HCT116 (cell line): Measurements from ENCODE around the gene PPM1M. TPM values are rescaled to one million over a fixed set of nuclear protein-coding genes. Genes with fewer than 3 reads are reported as not detected.

Experiments
- ATAC-seq: fragments of 200-7000 bp; cut with Tn5 transposase; 2 replicates; pipeline ENCODE4 v1.9.1; 2020; ENCODE audit warnings: mild to moderate bottlenecking, moderate library complexity
- BruUV-seq: library from RNA; stranded (reverse); fragments of 400-500 nt; replicated peaks from 2 replicates; lab custom pipeline; 2021; lab: Mats Ljungman, UMichigan
- CTCF ChIA-PET: fragments of 300-600 bp; sonication (Branson Sonifier 250); formaldehyde crosslinking; loops from one replicate; lab custom pipeline; 2021; ENCODE audit warnings: antibody characterized with exemption; lab: Charles Lee
- POLR2A ChIA-PET: fragments of 300-600, 350-600 bp; sonication (Branson Sonifier 250); formaldehyde crosslinking; loops from one replicate; lab custom pipeline; 2021; ENCODE audit warnings: antibody characterized with exemption; lab: Charles Lee
- RAD21 ChIA-PET, 2 experiments: fragments of 300-600 bp; sonication (Branson Sonifier 250); formaldehyde crosslinking; loops; one replicate each; lab custom pipeline; 2023; ENCODE audit warnings: low total read pairs in 2 of 2; ENCODE audit not compliant: uncharacterized antibody in 2 of 2, unreplicated experiment in 2 of 2, low non-redundant PET in 1 of 2; lab: Charles Lee
- DNase-seq: peaks from one replicate; pipeline ENCODE4 v3.0.0-alpha.2; 2010; ENCODE audit warnings: low read depth, low spot score
- H2AFZ ChIP-seq: fragments of 200-600 bp; shearing (Covaris generic), sonication (generic); 2 replicates; pipeline ENCODE4 v1.6.1; 2017; ENCODE audit warnings: low read depth, mixed run types, mixed read lengths, antibody characterized with exemption, low read length; ENCODE audit not compliant: poor library complexity, severe bottlenecking
- H3K27ac ChIP-seq: 2 replicates; pipeline ENCODE4 v1.5.1; 2012; ENCODE audit warnings: low read depth, low read length
- H3K27me3 ChIP-seq: fragments of 200-600 bp; sonication (generic); 2 replicates; pipeline ENCODE4 v1.6.1; 2016; ENCODE audit warnings: mixed run types, low read length, mixed read lengths; ENCODE audit not compliant: insufficient read depth
- H3K36me3 ChIP-seq, 2 experiments: fragments of 200-500 bp in 1 of 2; fragments of 200-600 bp in 1 of 2; sonication (Bioruptor generic) in 1 of 2; sonication (generic) in 1 of 2; 2 replicates each; pipeline versions ENCODE4 v1.5.1 to v1.6.1; 2014 to 2016; ENCODE audit warnings: low read length in 2 of 2, inconsistent platforms in 1 of 2, mixed read lengths in 1 of 2, mixed run types in 1 of 2; ENCODE audit not compliant: insufficient read depth in 2 of 2, control insufficient read depth in 1 of 2
- H3K4me1 ChIP-seq, 2 experiments: fragments of 200-600 bp in 1 of 2; sonication (generic) in 1 of 2; 2 replicates each; pipeline versions ENCODE4 v1.5.1 to v1.6.1; 2012 to 2017; ENCODE audit warnings: low read length in 2 of 2, inconsistent platforms in 1 of 2, mild to moderate bottlenecking in 1 of 2, mixed read lengths in 1 of 2, mixed run types in 1 of 2, moderate library complexity in 1 of 2; ENCODE audit not compliant: insufficient read depth in 2 of 2, control insufficient read depth in 1 of 2
- H3K4me2 ChIP-seq: fragments of 200-600 bp; sonication (generic); 2 replicates; pipeline ENCODE4 v1.6.1; 2017; ENCODE audit warnings: mixed run types, low read length, mixed read lengths
- H3K4me3 ChIP-seq, 2 experiments: fragments of 200-600 bp in 1 of 2; sonication (generic) in 1 of 2; replicated peaks in 1 of 2; 2 replicates each; pipeline ENCODE4 v1.5.1; 2011 to 2016; ENCODE audit warnings: low read length in 2 of 2, control low read depth in 1 of 2, low read depth in 1 of 2, mild to moderate bottlenecking in 1 of 2, mixed read lengths in 1 of 2, mixed run types in 1 of 2
- H3K79me2 ChIP-seq: fragments of 200-600 bp; sonication (generic); 2 replicates; pipeline ENCODE4 v1.6.1; 2017; ENCODE audit warnings: mild to moderate bottlenecking, mixed run types, low read length, moderate library complexity, mixed read lengths; ENCODE audit not compliant: insufficient read depth
- H3K9ac ChIP-seq: fragments of 200-600 bp; sonication (generic); 2 replicates; pipeline ENCODE4 v1.6.1; 2016; ENCODE audit warnings: low read length, mixed read lengths
- H3K9me2 ChIP-seq: fragments of 200-600 bp; sonication (generic), shearing (Covaris generic); 2 replicates; pipeline ENCODE4 v1.6.1; 2017; ENCODE audit warnings: mixed run types, mild to moderate bottlenecking, moderate library complexity; ENCODE audit not compliant: insufficient read depth
- H3K9me3 ChIP-seq, 2 experiments: fragments of 200-500 bp in 1 of 2; fragments of 200-600 bp in 1 of 2; sonication (Bioruptor generic) in 1 of 2; sonication (generic) in 1 of 2; 2 replicates each; pipeline ENCODE4 v1.6.1; 2014 to 2017; ENCODE audit warnings: low read length in 2 of 2, mixed read lengths in 2 of 2, inconsistent platforms in 1 of 2, low read depth in 1 of 2, mild to moderate bottlenecking in 1 of 2, mixed run types in 1 of 2, moderate library complexity in 1 of 2; ENCODE audit not compliant: control insufficient read depth in 1 of 2, insufficient read depth in 1 of 2
- H4K20me1 ChIP-seq: fragments of 200-600 bp; sonication (generic), shearing (Covaris generic); 2 replicates; pipeline ENCODE4 v1.6.1; 2017; ENCODE audit warnings: mixed run types, mild to moderate bottlenecking, moderate library complexity; ENCODE audit not compliant: insufficient read depth
- CBX3 ChIP-seq: IDR thresholded peaks from 2 replicates; pipeline ENCODE4 v1.6.1; 2012; ENCODE audit warnings: low read depth
- CEBPB ChIP-seq: IDR thresholded peaks from 2 replicates; pipeline ENCODE4 v1.6.1; 2012; ENCODE audit warnings: low read depth
- EGR1 ChIP-seq: IDR thresholded peaks from 2 replicates; pipeline ENCODE4 v1.6.1; 2012; ENCODE audit warnings: low read depth
- ELF1 ChIP-seq: IDR thresholded peaks from 2 replicates; pipeline ENCODE4 v1.6.1; 2012; ENCODE audit warnings: low read depth, borderline replicate concordance
- EZH2 ChIP-seq: fragments of 200-600 bp; sonication (generic); IDR thresholded peaks from 2 replicates; pipeline ENCODE4 v1.6.1; 2017; ENCODE audit warnings: antibody characterized with exemption, mixed run types
- FOSL1 ChIP-seq: IDR thresholded peaks from 2 replicates; pipeline ENCODE4 v1.6.1; 2012; ENCODE audit warnings: low read depth
- JUND ChIP-seq: IDR thresholded peaks from 2 replicates; pipeline ENCODE4 v1.6.1; 2012
- POLR2AphosphoS5 ChIP-seq: IDR thresholded peaks from 2 replicates; pipeline ENCODE4 v1.6.1; 2011; ENCODE audit warnings: mild to moderate bottlenecking, low read depth, low read length, moderate library complexity
- RAD21 ChIP-seq: IDR thresholded peaks from 2 replicates; pipeline ENCODE4 v1.6.1; 2012; ENCODE audit warnings: low read depth, mild to moderate bottlenecking
- SIN3A ChIP-seq: IDR thresholded peaks from 2 replicates; pipeline ENCODE4 v1.6.1; 2012; ENCODE audit warnings: low read depth
- SP1 ChIP-seq: IDR thresholded peaks from 2 replicates; pipeline ENCODE4 v1.6.1; 2012; ENCODE audit warnings: low read depth
- YY1 ChIP-seq: IDR thresholded peaks from 2 replicates; pipeline ENCODE4 v1.6.1; 2011; ENCODE audit warnings: low read length, low read depth, moderate library complexity, mild to moderate bottlenecking; ENCODE audit not compliant: insufficient replicate concordance; ENCODE audit errors: extremely low read depth
- intact Hi-C: fragments of 100-400 bp; cut with micrococcal nuclease; formaldehyde crosslinking; loops from 2 replicates; pipeline ENCODE4 v1.10.0; 2022
- total RNA-seq: library from RNA; stranded (reverse); gene quantifications from one replicate; pipeline ENCODE4 v1.2.1, GENCODE V29; 2021; ENCODE audit not compliant: unreplicated experiment
- TF ChIP-seq, protein P1 (sequence below): IDR thresholded peaks from 2 replicates; pipeline ENCODE4 v1.6.1; 2012

PPM1M gene
- total RNA-seq, 1 experiment from 2014 or later = 16.6 TPM

DNA sequence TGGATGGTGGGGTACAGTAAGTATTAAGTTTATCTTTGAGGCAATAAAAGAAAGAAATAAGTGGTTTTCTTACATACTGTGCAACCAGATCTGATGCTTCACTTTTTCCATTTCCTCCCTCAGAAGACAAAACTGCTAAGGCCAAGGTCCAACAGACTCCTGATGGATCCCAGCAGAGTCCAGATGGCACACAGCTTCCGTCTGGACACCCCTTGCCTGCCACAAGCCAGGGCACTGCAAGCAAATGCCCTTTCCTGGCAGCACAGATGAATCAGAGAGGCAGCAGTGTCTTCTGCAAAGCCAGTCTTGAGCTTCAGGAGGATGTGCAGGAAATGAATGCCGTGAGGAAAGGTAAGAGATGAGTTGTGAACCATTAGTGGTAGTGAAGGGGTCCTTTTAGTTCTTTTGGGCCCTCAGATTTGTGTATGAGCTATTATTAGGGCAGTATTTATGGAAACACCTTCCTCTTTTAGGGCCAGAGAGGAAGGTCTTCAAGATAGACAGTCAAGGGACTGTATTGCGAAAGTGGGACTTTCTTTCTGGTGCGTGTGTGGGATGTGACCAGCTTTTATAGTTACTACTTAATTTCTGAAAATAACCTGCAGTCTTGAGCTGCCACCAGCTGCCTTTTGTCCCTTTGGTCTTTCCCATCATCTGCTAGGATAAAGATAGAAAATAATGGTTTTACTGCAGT, 43.0 kb upstream of the PPM1M start:
- DNase-seq (no peak), ATAC-seq (no peak)
- no peak overlapping the region for H3K9ac ChIP-seq
- no peak overlapping the region for H3K4me3 ChIP-seq
- no peaks in the 10 kb centered on the region for H3K9me3 ChIP-seq
- no TSS peak for BruUV-seq
- H3K4me2 ChIP-seq = no peak overlapping the region
- ChIA-PET POLR2A (interaction anchor here (1.0 to 1.3 kb wide), 2 partner anchors 14 to 48 kb away, joined by 3 to 4 read pairs; no protein-coding TSS in a partner anchor), RAD21 (no interaction called here), CTCF (interaction anchor here (2.2 kb wide), 1 partner anchor 17 kb away, joined by 10 read pairs; no protein-coding TSS in a partner anchor)
- no peaks in the 10 kb centered on the region for H3K9me2 ChIP-seq
- no peak for TF ChIP-seq JUND
- no peak for TF ChIP-seq SIN3A
- TF ChIP-seq CEBPB = no peak
- H3K79me2 ChIP-seq = peaks cover 25% of the 10 kb centered on the region
- intact Hi-C loops = no loop called here
- H3K27me3 ChIP-seq = no peaks in the 10 kb centered on the region
- H3K4me1 ChIP-seq = peaks cover under 1 to 14% of the 10 kb centered on the region in 2 experiments; a peak in 3 of 4 replicates
- no peaks in the 10 kb centered on the region for H4K20me1 ChIP-seq
- no peak overlapping the region for H3K27ac ChIP-seq
- peaks cover 53 to 61% of the 10 kb centered on the region in 2 experiments for H3K36me3 ChIP-seq
- no peak overlapping the region for H2AFZ ChIP-seq

DNA sequence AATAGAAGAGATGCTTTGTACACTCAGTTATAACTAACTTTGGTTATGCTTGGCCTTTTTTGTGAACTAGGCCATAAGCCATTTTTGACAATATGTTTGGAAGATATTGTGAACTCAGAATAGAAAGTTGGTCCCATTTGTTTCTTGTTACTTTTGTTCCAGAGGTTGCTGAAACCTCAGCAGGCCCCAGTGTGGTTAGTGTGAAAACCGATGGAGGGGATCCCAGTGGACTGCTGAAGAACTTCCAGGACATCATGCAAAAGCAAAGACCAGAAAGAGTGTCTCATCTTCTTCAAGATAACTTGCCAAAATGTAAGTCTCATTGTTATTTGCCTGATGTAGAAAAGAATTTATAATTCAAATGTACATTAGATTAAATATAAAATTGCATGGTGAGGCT, 41.9 kb upstream of the PPM1M start:
- no peak overlapping the region for H3K4me2 ChIP-seq
- no TSS peak for BruUV-seq
- ChIA-PET POLR2A (interaction anchor here (2.4 kb wide), 1 partner anchor 13 kb away, joined by 7 read pairs; no protein-coding TSS in a partner anchor), CTCF (no interaction called here), RAD21 (no interaction called here)
- H3K36me3 ChIP-seq = peaks cover 63 to 73% of the 10 kb centered on the region in 2 experiments
- H4K20me1 ChIP-seq = no peaks in the 10 kb centered on the region
- intact Hi-C loops = no loop called here
- DNase-seq = no peak
- H3K27ac ChIP-seq = no peak overlapping the region
- peaks cover 19% of the 10 kb centered on the region for H3K79me2 ChIP-seq
- H3K4me3 ChIP-seq = no peak overlapping the region
- no peak for ATAC-seq
- H3K27me3 ChIP-seq = no peaks in the 10 kb centered on the region
- no peaks in the 10 kb centered on the region for H3K9me3 ChIP-seq
- TF ChIP-seq EZH2 (no peak), FOSL1 (no peak), YY1 (no peak), SP1 (no peak), POLR2AphosphoS5 (no peak), CBX3 (no peak), ELF1 (no peak), JUND (no peak), RAD21 (no peak), EGR1 (no peak)
- TF ChIP-seq, protein P1, sequence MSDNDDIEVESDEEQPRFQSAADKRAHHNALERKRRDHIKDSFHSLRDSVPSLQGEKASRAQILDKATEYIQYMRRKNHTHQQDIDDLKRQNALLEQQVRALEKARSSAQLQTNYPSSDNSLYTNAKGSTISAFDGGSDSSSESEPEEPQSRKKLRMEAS = no peak
- H3K9me2 ChIP-seq = no peaks in the 10 kb centered on the region
- H3K9ac ChIP-seq = no peak overlapping the region
- no peak overlapping the region for H2AFZ ChIP-seq
- H3K4me1 ChIP-seq = peaks cover 0 to 8% of the 10 kb centered on the region in 2 experiments; a peak in 2 of 4 replicates
